GM23248 (cell line): ENCODE data around the gene ZNF500.

Experiments
- EZH2 ChIP-seq: fragments of 200-600 bp; sonication (generic); IDR thresholded peaks from 2 replicates; pipeline ENCODE4 v1.6.1; 2018; ENCODE audit warnings: antibody characterized with exemption, mild to moderate bottlenecking; ENCODE audit not compliant: insufficient read depth, poor library complexity, severe bottlenecking
- EZH2phosphoT487 ChIP-seq: fragments of 200-600 bp; sonication (generic); IDR thresholded peaks from 2 replicates; pipeline ENCODE4 v1.6.1; 2018; ENCODE audit warnings: antibody characterized with exemption, moderate library complexity, mild to moderate bottlenecking, low read depth; ENCODE audit not compliant: insufficient read depth

- TF ChIP-seq EZH2 (no peak), EZH2phosphoT487 (no peak)
Measured at GRCh38 chr16:4785758-4786433, 18.9 kb upstream of the ZNF500 start.
